K562 (cell line): ENCODE data around the gene SLIT1. TPM values are rescaled to one million over a fixed set of nuclear protein-coding genes. Genes with fewer than 3 reads are reported as not detected.

ENCODE experiments used
- ATAC-seq: fragments of 200-7000 bp; cut with Tn5 transposase; 3 replicates; pipeline ENCODE4 v1.9.1; 2020; ENCODE audit warnings: moderate library complexity
- BruUV-seq: library from RNA; stranded (reverse); fragments of 400-500 nt; replicated peaks from 2 replicates; lab custom pipeline; 2021; lab: Mats Ljungman, UMichigan
- CTCF ChIA-PET: fragments of 300-600 bp; formaldehyde crosslinking; extraction: SDS; loops from one replicate; lab custom pipeline; 2021; ENCODE audit warnings: low intra/inter-chr PET ratio; lab: Yijun Ruan, JAX
- POLR2A ChIA-PET: fragments of 300-600, 350-650 bp; sonication (Branson Sonifier 250); formaldehyde crosslinking; extraction: SDS; loops from one replicate; lab custom pipeline; 2021; ENCODE audit warnings: antibody characterized with exemption, inconsistent platforms; lab: Yijun Ruan, JAX
- DNase-seq, 4 experiments: peaks; one replicate each; pipeline versions ENCODE4 v3.0.0 to v3.0.0-alpha.2; 2011 to 2018; ENCODE audit warnings: low spot score in 3 of 4, mixed read lengths in 3 of 4; ENCODE audit errors: extremely low read depth in 1 of 4
- FAIRE-seq: peaks from 2 replicates; lab custom pipeline; 2011; peaks lifted over from hg19 to GRCh38; lab: Jason Lieb, UNC
- H2AFZ ChIP-seq: 2 replicates; pipeline ENCODE4 v1.6.0; 2011; ENCODE audit warnings: low read depth, low read length, control low read depth, inconsistent platforms
- H3K27ac ChIP-seq: fragments of 200-600 bp; 3 replicates; pipeline ENCODE4 v1.8.0; 2011; ENCODE audit warnings: low read depth, mild to moderate bottlenecking, control low read depth, inconsistent platforms, low read length, moderate library complexity, mixed read lengths; ENCODE audit errors: extremely low read depth
- H3K27me3 ChIP-seq, 2 experiments: fragments of 300-600 bp in 1 of 2; 2 replicates in 1 of 2; 3 replicates in 1 of 2; pipeline versions ENCODE4 v1.6.0 to v1.8.0; 2011; ENCODE audit warnings: inconsistent platforms in 2 of 2, low read length in 2 of 2, mild to moderate bottlenecking in 1 of 2, mixed read lengths in 1 of 2, moderate library complexity in 1 of 2; ENCODE audit not compliant: control insufficient read depth in 2 of 2, insufficient read depth in 2 of 2
- H3K36me3 ChIP-seq: fragments of 300-600 bp; 3 replicates; pipeline ENCODE4 v1.8.0; 2011; ENCODE audit warnings: mild to moderate bottlenecking, low read length, inconsistent platforms; ENCODE audit not compliant: control insufficient read depth, insufficient read depth
- H3K4me1 ChIP-seq, 2 experiments: fragments of 200-600 bp in 1 of 2; replicated peaks in 1 of 2; 2 replicates in 1 of 2; 3 replicates in 1 of 2; pipeline versions ENCODE4 v1.5.1 to v1.8.0; 2011; ENCODE audit warnings: inconsistent platforms in 2 of 2, low read length in 2 of 2, mild to moderate bottlenecking in 1 of 2, mixed read lengths in 1 of 2, moderate library complexity in 1 of 2; ENCODE audit not compliant: control insufficient read depth in 2 of 2, insufficient read depth in 2 of 2
- H3K4me2 ChIP-seq: 2 replicates; pipeline ENCODE4 v1.6.1; 2011; ENCODE audit warnings: low read length, control low read depth, inconsistent platforms, mixed read lengths; ENCODE audit not compliant: insufficient read depth
- H3K4me3 ChIP-seq: fragments of 200-600 bp; sonication (generic), shearing (Covaris generic); 2 replicates; pipeline ENCODE4 v1.5.1; 2016; ENCODE audit warnings: control low read depth, inconsistent platforms
- H3K79me2 ChIP-seq: fragments of 200-600 bp; 3 replicates; pipeline ENCODE4 v1.8.0; 2011; ENCODE audit warnings: low read length, inconsistent platforms; ENCODE audit not compliant: control insufficient read depth, insufficient read depth
- H3K9ac ChIP-seq, 2 experiments: 2 replicates each; pipeline versions ENCODE4 v1.6.0 to v1.6.1; 2011; ENCODE audit warnings: low read depth in 2 of 2, low read length in 2 of 2, control low read depth in 1 of 2, inconsistent platforms in 1 of 2, mild to moderate bottlenecking in 1 of 2, mixed read lengths in 1 of 2; ENCODE audit not compliant: insufficient read depth in 1 of 2
- H3K9me1 ChIP-seq: one replicate; pipeline ENCODE4 v1.6.0; 2011; ENCODE audit warnings: inconsistent platforms, mild to moderate bottlenecking, low read length, moderate library complexity; ENCODE audit not compliant: control insufficient read depth, insufficient read depth
- H3K9me3 ChIP-seq: replicated peaks from 2 replicates; pipeline ENCODE4 v1.5.1; 2011; ENCODE audit warnings: low read depth, low read length, inconsistent platforms; ENCODE audit not compliant: control insufficient read depth, insufficient read depth
- H4K20me1 ChIP-seq: replicated peaks from 2 replicates; pipeline ENCODE4 v1.6.1; 2011; ENCODE audit warnings: low read length, inconsistent platforms, mixed read lengths; ENCODE audit not compliant: control insufficient read depth, insufficient read depth
- DEAF1 ChIP-seq: fragments of 450-650 bp; formaldehyde crosslinking; IDR thresholded peaks from 2 replicates; pipeline ENCODE4 v1.4.0; 2020; ENCODE audit warnings: mild to moderate bottlenecking, moderate library complexity
- E2F6 ChIP-seq, 2 experiments: IDR thresholded peaks; 2 replicates each; pipeline ENCODE4 v1.6.1; 2011; ENCODE audit warnings: borderline replicate concordance in 1 of 2, control low read depth in 1 of 2, low read depth in 1 of 2, low read length in 1 of 2, mild to moderate bottlenecking in 1 of 2, mixed read lengths in 1 of 2, moderate library complexity in 1 of 2; ENCODE audit not compliant: insufficient read depth in 1 of 2, insufficient read length in 1 of 2, poor library complexity in 1 of 2, severe bottlenecking in 1 of 2; ENCODE audit errors: extremely low read depth in 1 of 2
- FOXK1 ChIP-seq: sonication (generic); formaldehyde crosslinking; IDR thresholded peaks from 2 replicates; pipeline ENCODE4 v1.8.0; 2022; ENCODE audit warnings: missing genetic modification reagents, mild to moderate bottlenecking, borderline replicate concordance
- FOXK2 ChIP-seq, 2 experiments: fragments of 450-650 bp; IDR thresholded peaks in 1 of 2; conservative IDR thresholded peaks in 1 of 2; 2 replicates each; pipeline ENCODE4 v1.6.1; 2016; ENCODE audit warnings: low read depth in 2 of 2, mild to moderate bottlenecking in 1 of 2
- GATAD2A ChIP-seq: fragments of 450-650 bp; IDR thresholded peaks from 2 replicates; pipeline ENCODE4 v1.6.1; 2017
- KLF10 ChIP-seq: fragments of 250-450 bp; sonication (Bioruptor Pico); IDR thresholded peaks from 2 replicates; pipeline ENCODE4 v1.6.1; 2021; ENCODE audit warnings: matching md5 sums
- MAFF ChIP-seq: IDR thresholded peaks from 2 replicates; pipeline ENCODE4 v1.6.1; 2012; ENCODE audit warnings: low read length, improper control_type of control experiment
- MAFK ChIP-seq: IDR thresholded peaks from 2 replicates; pipeline ENCODE4 v1.6.1; 2011; ENCODE audit warnings: low read length, improper control_type of control experiment
- NFE2 ChIP-seq: IDR thresholded peaks from 2 replicates; pipeline ENCODE4 v1.6.1; 2014; ENCODE audit warnings: antibody characterized with exemption, low read depth
- NFIC ChIP-seq: fragments of 450-650 bp; IDR thresholded peaks from 2 replicates; pipeline ENCODE4 v1.6.1; 2017; ENCODE audit warnings: mild to moderate bottlenecking, inconsistent platforms
- RFX1 ChIP-seq: fragments of 450-650 bp; IDR thresholded peaks from 2 replicates; pipeline ENCODE4 v1.6.1; 2016; ENCODE audit warnings: mild to moderate bottlenecking, moderate library complexity
- ZC3H8 ChIP-seq: fragments of 450-650 bp; IDR thresholded peaks from 2 replicates; pipeline ENCODE4 v1.6.1; 2017
- ZFP91 ChIP-seq: sonication (generic); formaldehyde crosslinking; IDR thresholded peaks from 2 replicates; pipeline ENCODE4 v1.8.0; 2022; ENCODE audit warnings: mild to moderate bottlenecking, missing genetic modification reagents
- ZHX1 ChIP-seq: fragments of 150-350 bp; conservative IDR thresholded peaks from 2 replicates; pipeline ENCODE4 v1.6.1; 2014; ENCODE audit warnings: low read length
- ZNF212 ChIP-seq: fragments of 450-650 bp; formaldehyde crosslinking; IDR thresholded peaks from 2 replicates; pipeline ENCODE4 v1.4.0; 2020; ENCODE audit warnings: mild to moderate bottlenecking
- ZNF316 ChIP-seq: fragments of 450-650 bp; IDR thresholded peaks from 2 replicates; pipeline ENCODE4 v1.6.1; 2016
- WGBS: fragments of 100-300 bp; shearing (Covaris generic); methylation state at CpG from one replicate; pipeline ENCODE4 v1.1.6; 2016; ENCODE audit warnings: low coverage, mixed read lengths; ENCODE audit not compliant: insufficient coverage; ENCODE audit errors: missing lambda C conversion rate; 5-methylcytosine and 5-hydroxymethylcytosine counted together
- in situ Hi-C: fragments of 300-500 bp; cut with MboI; formaldehyde crosslinking; loops from 4 replicates; pipeline ENCODE4 v1.15.0; 2018; ENCODE audit warnings: inconsistent platforms, mixed read lengths
- intact Hi-C: fragments of 100-400 bp; cut with micrococcal nuclease; formaldehyde crosslinking; loops from 2 replicates; pipeline ENCODE4 v1.14.2; 2022
- polyA plus RNA-seq, 8 experiments: library from polyadenylated mRNA; depleted of rRNA in 4 of 8; stranded (reverse) in 5 of 8; unstranded in 3 of 8; fragments of >200 nt; fragmentation: Nextera tagmentation in 2 of 8; fragmentation: Illumina TruSeq in 1 of 8; extraction: Ambion mirVana in 2 of 8; extraction: Trizol in 1 of 8; gene quantifications; 2 replicates each; pipeline versions ENCODE4 v1.2.1 to v1.2.3, GENCODE V29; 2011 to 2014; ENCODE audit warnings: inconsistent platforms in 1 of 8, missing spikeins in 1 of 8
- total RNA-seq, 7 experiments: library from RNA; depleted of rRNA in 6 of 7; stranded (reverse); fragments of >200 nt in 6 of 7; fragmentation: Illumina TruSeq in 2 of 7; extraction: Trizol in 2 of 7; gene quantifications; 2 replicates each; pipeline versions ENCODE4 v1.2.1 to v1.2.3, GENCODE V29; 2011 to 2021; ENCODE audit warnings: low replicate concordance in 1 of 7

Gene SLIT1
- total and polyA plus RNA-seq, 9 of the 15 experiments (the other 6 are each of a cell fraction or from before 2014, with no cell fraction given) = 0.01 to 0.11 (median 0.04) TPM; not detected in 3

GRCh38 chr10:96998329-96998888, 187.3 kb downstream of the SLIT1 start:
- FAIRE-seq (peak; percentile 48), DNase-seq (peak in 3 of 4 experiments; percentile 18 to 51 (median 33)), ATAC-seq (peak; percentile 70)
- H3K79me2 ChIP-seq = no peaks in the 10 kb centered on the region
- H3K27ac ChIP-seq = no peak overlapping the region
- 32% methylated on average over 13 of the region's 14 CpGs for WGBS
- no peaks in the 10 kb centered on the region for H3K36me3 ChIP-seq
- no TSS peak for BruUV-seq
- ChIA-PET CTCF (no interaction called here), POLR2A (interaction anchor here (0.8 kb wide), 1 partner anchor 23 kb away, joined by 3 read pairs; no protein-coding TSS in a partner anchor)
- no peak overlapping the region for H3K4me3 ChIP-seq
- peaks cover 2 to 3% of the 10 kb centered on the region in 2 experiments; a peak in 2 of 5 replicates for H3K4me1 ChIP-seq
- peak overlapping the region; percentile 55; the same call in 1 of the 2 replicates for H2AFZ ChIP-seq
- H3K9ac ChIP-seq = no peak overlapping the region
- in situ Hi-C loops (no loop called here), intact Hi-C loops (no loop called here)
- H3K9me1 ChIP-seq = no peaks in the 10 kb centered on the region
- no peaks in the 10 kb centered on the region for H3K27me3 ChIP-seq
- H4K20me1 ChIP-seq = no peaks in the 10 kb centered on the region
- H3K9me3 ChIP-seq = no peaks in the 10 kb centered on the region
- H3K4me2 ChIP-seq = 0 out of 2 replicates have a peak overlapping the region, but pooled peaks have one; percentile 32
- no peak for TF ChIP-seq FOXK1 (CRISPR knock-in tag)
- peak; percentile 30; the same call in 1 of the 2 replicates for TF ChIP-seq NFE2
- TF ChIP-seq FOXK2 (conservative IDR thresholded peaks at IDR 0.05 in 1 of 2, IDR thresholded peaks at IDR 0.05 in 1 of 2; ENCODE audit: low read depth in 2 of 2) = no peak
- TF ChIP-seq GATAD2A = no peak
- peak; percentile 7; the same call in 1 of the 2 replicates for TF ChIP-seq RFX1
- TF ChIP-seq ZC3H8 = no peak
- TF ChIP-seq MAFF = peak; percentile 66
- TF ChIP-seq DEAF1 (CRISPR knock-in tag) = no peak
- peak; percentile 96 for TF ChIP-seq ZNF316
- TF ChIP-seq MAFK = peak; percentile 80
- TF ChIP-seq KLF10 (CRISPR knock-in tag) = no peak
- no peak for TF ChIP-seq ZNF212 (CRISPR knock-in tag)
- TF ChIP-seq ZHX1 = no peak
- peak in 1 of 2 experiments; percentile 13 for TF ChIP-seq E2F6 (IDR thresholded peaks at IDR 0.05; ENCODE audit: borderline replicate concordance in 1 of 2, extremely low read depth in 1 of 2, insufficient read depth in 1 of 2, insufficient read length in 1 of 2, low read depth in 1 of 2, low read length in 1 of 2, poor library complexity in 1 of 2, severe bottlenecking in 1 of 2)
- peak; percentile 90 for TF ChIP-seq NFIC
- no peak for TF ChIP-seq ZFP91
